Effector CD4-positive, alpha-beta T cell (primary cell): ENCODE data around the gene MAP4K3.
A peak's percentile ranks its signal among the peaks of the same experiment; 100 is the strongest.

Experiments
- DNase-seq: peaks from one replicate; pipeline ENCODE4 v3.0.0-alpha.2; 2020

Gene MAP4K3

DNA sequence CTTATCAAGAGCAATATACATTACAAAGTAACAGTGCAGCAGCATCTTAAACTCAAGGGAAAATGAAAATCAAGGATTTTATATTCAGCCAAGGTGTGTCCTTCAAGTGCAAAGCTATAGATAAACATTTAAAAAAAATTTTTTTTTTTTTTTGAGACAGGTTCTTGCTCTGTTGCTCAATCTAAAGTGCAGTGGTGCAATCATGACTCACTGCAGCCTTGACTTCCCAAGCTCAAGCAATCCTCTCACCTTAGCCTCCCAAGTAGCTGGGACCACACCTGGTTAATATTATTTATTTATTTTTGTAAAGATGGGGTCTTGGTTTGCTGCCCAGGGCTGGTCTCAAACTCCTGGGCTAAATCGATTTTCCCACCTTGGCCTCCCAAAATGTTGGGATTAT, 202.3 kb downstream of the MAP4K3 start:
- no peak for DNase-seq

DNA sequence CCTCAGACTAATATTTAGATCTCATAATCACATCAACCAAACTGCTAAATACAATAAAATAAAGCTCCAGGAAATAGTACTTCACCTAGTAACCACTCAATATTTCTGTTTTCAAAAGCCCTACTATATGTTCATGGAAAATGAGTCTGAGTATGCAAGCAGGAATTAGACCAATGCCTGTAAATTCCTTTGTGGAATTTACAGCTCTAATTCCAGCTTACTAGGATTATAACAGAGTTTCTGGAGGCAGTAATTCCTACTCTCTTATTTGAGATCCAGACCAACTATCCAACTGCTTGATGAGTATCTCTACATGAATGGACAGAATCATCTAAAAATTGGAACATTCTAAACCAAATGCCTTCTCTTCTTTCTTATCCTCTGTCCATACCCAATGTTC, 204.9 kb downstream of the MAP4K3 start:
- no peak for DNase-seq

DNA sequence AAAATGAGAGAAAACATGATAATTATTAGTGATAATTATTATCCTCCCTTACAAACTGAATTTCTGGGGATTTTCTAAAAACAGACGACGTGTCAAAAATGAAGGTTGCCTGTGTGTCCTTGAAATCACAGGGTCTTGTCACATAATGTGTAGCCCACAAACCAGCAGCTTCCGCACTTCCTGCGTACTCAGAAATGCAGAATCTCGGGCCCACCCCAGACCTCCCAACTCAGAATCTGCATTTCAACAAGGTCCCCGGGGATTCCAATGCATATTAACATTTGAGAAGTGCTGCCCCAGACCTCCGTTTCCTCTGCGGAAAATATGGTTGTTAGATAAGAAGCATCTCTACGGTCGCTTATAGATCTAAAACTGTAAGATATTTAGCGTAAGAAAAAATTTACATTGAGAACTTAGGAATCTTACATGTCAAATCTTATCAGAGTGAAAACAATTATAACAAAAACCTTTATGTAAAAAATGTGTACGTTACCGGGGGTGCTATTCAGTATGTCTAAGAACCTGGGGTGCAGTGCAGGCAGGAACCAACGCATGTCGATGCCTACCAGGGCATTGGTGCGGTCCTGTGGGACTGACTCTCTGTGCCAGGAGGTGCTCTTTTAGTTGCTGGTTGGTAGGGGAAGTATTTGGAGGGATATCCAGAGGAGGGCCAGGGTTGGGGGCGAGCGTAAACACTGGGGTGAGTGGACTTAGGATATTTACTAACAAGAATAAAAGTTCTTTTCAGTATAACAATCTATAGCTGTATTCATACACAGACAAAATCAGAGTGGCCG, 208.5 kb downstream of the MAP4K3 start:
- no peak for DNase-seq

DNA sequence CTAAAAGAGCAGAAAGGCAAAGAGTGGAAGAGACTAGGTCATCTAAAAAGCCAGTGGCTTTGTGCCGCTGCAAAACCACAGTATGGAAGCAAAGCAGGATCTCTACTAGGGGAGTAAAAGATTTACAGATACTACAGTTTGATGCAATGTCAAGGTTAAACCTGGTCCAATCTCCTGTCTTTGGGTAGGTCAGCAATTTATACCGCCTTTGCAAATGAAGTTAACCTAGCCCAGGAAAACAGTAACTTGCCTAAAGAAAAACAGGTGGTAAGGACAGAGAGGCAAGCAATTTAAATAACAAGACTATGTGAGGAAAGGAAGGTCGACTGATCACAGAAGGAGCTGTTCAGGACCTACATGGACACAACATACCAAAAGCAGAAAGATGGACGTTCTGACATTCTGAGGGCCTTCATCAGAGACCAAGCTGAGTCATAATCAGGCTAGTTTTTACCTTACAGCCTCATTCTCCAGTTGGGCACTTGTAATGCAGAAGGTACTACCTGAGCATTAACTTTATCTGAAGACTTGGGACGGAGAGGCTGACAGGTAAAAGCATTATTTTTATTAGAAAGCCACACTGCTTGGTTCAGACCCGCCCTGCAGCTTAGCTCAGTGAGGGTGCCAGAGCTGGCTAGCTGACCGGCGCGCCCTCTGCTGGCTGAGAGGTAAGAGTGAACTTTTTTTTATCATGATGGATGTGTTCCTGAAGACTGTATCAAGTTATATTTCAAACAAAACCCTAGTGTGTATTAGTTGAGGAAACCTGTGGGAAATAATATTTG, 209.3 kb downstream of the MAP4K3 start:
- peak; percentile 74 for DNase-seq

DNA sequence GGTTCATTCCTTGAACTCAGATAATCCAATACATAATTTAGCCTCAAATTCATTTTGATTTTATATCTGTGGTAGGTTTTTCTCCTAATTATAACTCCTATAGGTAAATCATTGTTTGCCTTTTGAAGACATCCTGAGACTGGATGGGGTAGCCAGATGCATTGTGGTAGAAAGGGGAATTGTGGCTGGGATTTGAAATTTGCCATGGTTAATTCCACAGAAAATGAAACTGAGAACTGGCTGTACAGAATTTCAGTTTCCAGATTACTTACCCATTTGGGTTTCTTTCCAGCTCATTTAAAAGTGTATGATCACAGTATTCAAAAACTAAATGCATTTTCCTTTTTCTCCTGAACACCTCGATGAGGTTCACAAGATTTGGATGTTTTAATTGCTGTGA, 211.5 kb downstream of the MAP4K3 start:
- DNase-seq, result no peak

DNA sequence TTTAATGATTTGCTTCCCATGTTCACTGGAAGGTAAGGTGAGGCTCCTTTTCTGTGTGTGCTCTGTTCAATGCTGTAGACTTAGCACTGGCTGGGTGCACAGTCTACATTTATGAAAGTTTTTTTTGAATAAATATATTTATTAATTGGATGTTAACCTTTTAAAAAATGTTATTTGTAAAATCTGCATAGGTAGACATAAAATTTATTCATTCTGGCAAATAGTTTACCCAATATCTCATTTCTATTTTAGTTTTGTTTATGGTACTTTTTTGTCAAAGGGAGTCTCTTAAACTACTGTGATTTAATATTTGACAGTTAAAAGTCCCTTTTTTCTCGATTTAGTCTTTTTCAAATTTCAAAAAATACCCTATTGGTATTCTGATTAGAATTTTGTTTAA, 213.2 kb downstream of the MAP4K3 start:
- DNase-seq, result no peak

DNA sequence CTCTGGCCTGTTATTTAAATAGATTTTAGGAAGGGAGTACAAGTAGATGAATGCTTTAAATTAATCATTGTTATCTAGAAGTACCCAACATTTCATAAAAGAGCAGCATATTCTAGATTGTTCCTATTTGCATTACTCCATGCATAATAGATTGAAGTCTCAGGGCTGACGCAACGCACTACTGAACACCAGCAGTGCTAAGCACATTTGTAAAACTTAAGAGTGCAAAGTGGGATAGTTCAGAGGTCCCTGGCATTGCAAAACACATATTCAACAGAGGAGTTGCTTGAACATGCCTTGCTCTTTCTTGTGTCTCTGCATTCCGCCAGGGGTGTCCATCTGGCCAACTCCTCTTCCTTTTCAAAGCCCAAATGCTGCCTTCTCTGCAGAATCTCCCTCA, 215.6 kb downstream of the MAP4K3 start:
- no peak for DNase-seq

DNA sequence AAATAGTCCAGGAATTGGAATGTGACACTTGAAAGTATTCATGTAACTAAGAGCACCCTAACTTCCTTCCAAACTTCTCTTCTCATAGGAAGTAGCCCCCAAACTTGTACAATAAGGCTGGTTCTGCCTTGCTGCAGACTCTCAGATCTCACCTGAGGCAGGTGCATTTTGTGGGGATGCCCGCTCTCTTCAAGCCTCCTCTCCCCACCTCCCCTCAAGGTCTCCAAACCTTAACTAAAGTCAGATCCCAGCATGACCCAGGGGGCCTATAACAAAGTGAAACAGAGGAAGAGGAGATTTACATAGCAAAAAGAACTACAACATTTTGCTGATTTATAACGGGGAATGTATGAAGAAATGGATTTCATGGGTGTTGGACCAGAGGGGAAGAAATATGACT, 216.9 kb downstream of the MAP4K3 start:
- DNase-seq, result no peak

DNA sequence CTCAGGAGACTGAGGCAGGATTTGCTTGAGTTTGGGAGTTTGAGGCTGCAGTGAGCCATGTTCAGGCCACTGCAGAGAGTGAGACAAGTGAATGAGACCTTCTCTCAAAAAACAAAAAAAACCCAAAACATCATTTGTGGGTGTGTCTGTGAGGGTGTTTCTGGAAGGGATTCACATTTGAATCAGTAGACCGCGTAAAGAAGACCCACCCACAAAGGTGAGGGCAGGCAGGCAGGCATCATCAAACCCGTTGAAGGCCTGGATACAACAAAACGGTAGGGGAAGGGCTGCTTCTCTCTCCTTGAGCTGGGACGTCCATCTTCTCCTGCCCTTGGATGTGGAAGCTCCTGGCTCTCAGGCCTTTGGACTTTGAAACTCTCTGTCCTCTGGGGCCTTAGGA, 218.7 kb downstream of the MAP4K3 start:
- DNase-seq, result no peak

DNA sequence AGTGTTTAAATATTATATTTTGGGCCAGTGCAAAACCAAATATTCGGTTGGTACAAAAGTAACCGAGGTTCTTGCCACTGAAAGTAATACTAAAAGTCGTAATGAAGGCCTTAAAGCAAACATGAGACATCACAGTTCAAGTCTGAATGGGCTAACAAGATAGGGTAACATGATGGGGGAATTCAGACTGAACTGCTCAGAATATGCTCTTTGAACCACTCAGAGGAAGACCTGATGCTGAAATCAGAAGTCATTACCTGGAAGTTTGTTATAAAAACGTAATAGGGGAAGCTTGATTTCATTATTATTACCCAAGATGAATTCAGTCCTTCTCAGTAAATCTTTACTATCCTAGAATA, 219.9 kb downstream of the MAP4K3 start:
- DNase-seq, result no peak

DNA sequence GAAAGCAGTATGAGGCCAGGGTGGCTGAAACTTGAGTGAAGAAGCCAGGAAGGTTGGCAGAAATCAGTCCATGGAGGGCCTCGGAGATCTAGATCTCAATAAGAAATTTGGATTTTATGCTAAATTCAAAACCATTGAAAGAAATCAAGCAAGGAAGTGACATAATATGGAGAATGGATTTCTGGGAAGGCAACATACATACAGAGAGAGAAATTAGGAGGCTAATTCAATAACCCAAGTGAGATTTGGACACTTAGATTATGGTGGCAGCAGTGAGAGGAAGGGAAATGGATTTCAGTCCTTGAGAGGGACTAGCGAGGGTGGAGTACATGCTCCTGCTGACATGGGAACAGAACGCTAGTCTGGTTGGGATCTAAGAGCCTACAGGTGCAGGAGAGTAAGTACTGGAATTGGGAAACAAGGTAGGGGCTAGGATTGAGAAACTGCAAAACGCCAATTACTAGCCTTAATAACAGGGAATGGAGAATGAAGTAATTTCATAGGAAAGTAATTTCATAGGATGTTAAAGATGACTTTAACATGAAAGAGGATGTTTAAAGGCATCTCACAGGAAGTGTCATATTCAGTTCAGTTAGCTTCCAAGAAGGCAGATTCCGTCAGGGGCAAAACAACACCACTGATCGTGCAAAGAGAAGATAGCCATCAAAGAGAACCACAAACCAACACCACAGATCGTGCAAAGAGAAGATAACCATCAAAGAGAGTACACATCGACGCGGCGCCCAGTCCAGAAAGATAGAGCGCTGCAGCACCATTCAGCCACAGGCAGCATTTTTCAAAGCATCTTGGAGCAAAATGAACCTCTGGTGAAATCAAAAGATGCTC, 220.5 kb downstream of the MAP4K3 start:
- DNase-seq, result peak; percentile 52

DNA sequence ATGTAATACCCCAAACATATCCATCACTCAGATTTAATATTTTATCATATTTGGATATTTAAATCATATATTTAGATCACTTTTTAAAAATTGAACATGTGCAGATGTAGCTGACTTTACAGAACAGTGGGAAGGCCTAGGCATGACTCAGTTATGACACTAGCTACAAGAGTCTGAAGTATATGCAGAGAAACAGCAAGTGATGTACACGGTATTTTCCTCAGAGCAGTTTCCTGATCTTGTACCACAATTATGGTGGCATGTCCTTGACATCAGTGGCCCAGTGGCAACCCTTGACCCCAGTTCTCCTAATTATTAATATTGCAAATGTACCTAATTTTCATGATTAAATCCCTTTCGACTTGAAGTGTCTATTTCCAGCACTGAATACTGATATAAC, 221.5 kb downstream of the MAP4K3 start:
- DNase-seq, result no peak

DNA sequence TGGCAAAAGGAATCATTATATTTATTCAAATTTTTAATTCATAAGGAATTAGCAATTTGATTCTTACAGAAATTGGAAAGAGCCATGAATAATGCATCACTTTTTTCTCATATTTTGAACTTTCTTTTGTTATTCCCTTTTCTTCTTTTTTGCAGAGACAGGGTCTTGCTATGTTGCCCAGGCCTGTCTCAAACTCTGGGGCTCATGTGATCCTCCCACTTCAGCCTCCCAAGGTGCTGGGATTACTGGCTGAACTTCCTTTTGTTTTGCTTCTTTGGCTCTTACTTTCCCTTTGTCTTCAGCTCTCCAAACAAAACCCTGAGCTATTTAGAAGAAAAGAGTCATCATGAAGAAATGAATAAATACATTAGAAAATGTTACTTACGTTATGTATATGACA, 224.1 kb downstream of the MAP4K3 start:
- no peak for DNase-seq

DNA sequence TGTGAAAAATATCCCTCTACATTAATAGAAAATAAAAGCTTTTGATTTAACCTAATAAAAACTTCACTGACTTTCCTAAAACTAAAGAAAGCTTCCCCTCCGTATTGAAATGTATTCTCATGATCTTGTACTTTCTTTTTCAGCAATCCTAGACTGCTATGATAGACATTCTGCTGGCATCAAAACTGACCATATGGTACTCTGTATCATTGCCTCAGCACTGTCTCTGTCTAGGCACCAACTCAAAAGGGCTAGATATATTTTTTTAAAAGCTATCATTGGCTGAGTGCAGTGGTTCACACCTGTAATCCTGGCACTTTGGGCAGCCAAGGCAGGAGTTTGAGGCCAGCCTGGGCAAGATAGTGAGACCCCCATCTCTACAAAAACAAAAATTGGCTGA, 226.2 kb downstream of the MAP4K3 start:
- DNase-seq, result no peak

DNA sequence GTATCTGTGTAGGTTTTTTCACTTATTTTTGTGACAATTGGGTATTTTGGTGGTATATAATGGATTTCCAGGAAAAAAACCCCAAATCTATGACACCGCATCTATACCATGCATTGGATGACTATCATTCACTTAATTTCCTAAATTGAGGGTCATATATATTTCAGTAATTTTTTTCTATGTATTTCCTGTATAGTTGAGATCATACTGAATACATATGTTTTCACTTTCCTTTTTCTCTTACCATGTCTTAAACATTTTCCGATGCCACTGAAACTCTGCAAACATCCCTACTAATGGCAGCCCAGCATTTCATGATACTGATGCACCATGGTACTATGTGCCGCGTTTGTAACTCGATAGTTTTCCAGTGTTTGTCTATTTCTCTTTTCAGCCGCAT, 233.7 kb downstream of the MAP4K3 start:
- no peak for DNase-seq

DNA sequence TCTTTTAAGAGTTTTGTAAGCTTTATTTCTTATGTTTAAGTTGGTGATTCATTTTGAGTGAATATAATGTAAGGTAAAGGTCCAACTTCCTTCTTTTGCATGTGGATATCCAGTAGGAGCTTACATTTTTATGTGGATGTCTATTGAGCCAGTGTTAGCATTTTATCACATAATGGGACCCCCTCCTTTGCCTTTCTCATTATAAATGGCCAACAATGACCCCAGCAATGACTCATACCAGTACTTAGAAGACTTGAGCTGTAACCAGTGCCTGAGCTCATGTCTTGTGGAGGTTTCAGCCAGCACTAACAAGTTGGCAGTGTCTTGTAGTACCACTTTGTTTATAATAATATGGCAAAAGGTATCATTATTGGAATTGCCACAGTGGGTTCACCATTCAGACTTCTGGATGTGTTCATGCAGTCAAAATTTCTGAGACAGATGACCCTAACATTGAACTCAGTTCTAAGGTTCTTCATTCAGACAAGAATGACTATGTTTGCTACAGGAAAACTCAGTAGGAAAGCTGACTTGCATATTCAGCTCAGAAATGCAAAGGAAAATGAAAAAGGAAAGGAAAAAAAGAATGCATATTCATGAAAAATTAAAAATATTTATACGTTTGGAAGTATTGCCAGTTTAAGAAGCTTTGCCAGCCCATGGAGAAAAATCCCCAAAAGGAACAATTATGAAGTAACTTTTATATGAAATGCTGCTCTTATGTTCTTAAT, 234.3 kb downstream of the MAP4K3 start:
- no peak for DNase-seq
